Inflammatory macrophage (primary cell): Measurements from ENCODE around the gene FANCG.

Experiments used
- DNase-seq, 2 donors: peaks; one replicate each; pipeline ENCODE4 v3.0.0-alpha.2; 2020 to 2022

Gene FANCG

GRCh38 chr9:35060548-35061207 is 19.1 kb downstream of the FANCG start:
- DNase-seq = no peak

GRCh38 chr9:35059438-35059837 is 20.3 kb downstream of the FANCG start:
- DNase-seq = no peak

- DNase-seq = no peak
Observed at GRCh38 chr9:35057271-35057620, 22.5 kb downstream of the FANCG start.

GRCh38 chr9:35056571-35057270 is 23.0 kb downstream of the FANCG start:
- DNase-seq = no peak

- DNase-seq = no peak
Observed at GRCh38 chr9:35054871-35055644, 24.7 kb downstream of the FANCG start.

- no peak for DNase-seq
Observed at GRCh38 chr9:35054185-35054835, 25.4 kb downstream of the FANCG start.

- DNase-seq = peak; percentile 52 to 55
Observed at GRCh38 chr9:35051069-35051967, 28.4 kb downstream of the FANCG start.

GRCh38 chr9:35048511-35048910 is 31.2 kb downstream of the FANCG start:
- no peak for DNase-seq

- DNase-seq = no peak
Observed at GRCh38 chr9:35044071-35044470, 35.7 kb downstream of the FANCG start.

GRCh38 chr9:35042891-35043545 is 36.7 kb downstream of the FANCG start:
- no peak for DNase-seq

GRCh38 chr9:35042081-35042604 is 37.6 kb downstream of the FANCG start:
- DNase-seq = peak in 1 of 2 donors; percentile 18

- DNase-seq = no peak
Observed at GRCh38 chr9:35035851-35036701, 43.7 kb downstream of the FANCG start.

- DNase-seq = no peak
Observed at GRCh38 chr9:35033101-35033500, 46.6 kb downstream of the FANCG start.

- DNase-seq = peak; percentile 17 to 33
Observed at GRCh38 chr9:35029852-35030251, 49.9 kb downstream of the FANCG start.

- no peak for DNase-seq
Observed at GRCh38 chr9:35029241-35029640, 50.5 kb downstream of the FANCG start.

- no peak for DNase-seq
Observed at GRCh38 chr9:35028341-35028740, 51.4 kb downstream of the FANCG start.

- DNase-seq = no peak
Observed at GRCh38 chr9:35027860-35028259, 51.9 kb downstream of the FANCG start.

GRCh38 chr9:35027374-35027773 is 52.4 kb downstream of the FANCG start:
- DNase-seq = no peak

- DNase-seq = no peak
Observed at GRCh38 chr9:35026671-35027070, 53.1 kb downstream of the FANCG start.
